WTC11 (cell line): ENCODE measurements around the gene TTLL12. TPM values are rescaled to one million over a fixed set of nuclear protein-coding genes. Genes with fewer than 3 reads are reported as not detected.

Source experiments
- ATAC-seq: fragments of 200-7000 bp; cut with Tn5 transposase; 2 replicates; pipeline ENCODE4 v1.10.0; 2021; ENCODE audit warnings: mild to moderate bottlenecking, moderate library complexity
- CTCF ChIA-PET: fragments of 300-600 bp; sonication (Branson Sonifier 250); formaldehyde crosslinking; loops from one replicate; lab custom pipeline; 2021; ENCODE audit warnings: antibody characterized with exemption; lab: Charles Lee
- POLR2A ChIA-PET: fragments of 350-600 bp; sonication (Branson Sonifier 250); formaldehyde crosslinking; loops from one replicate; lab custom pipeline; 2021; ENCODE audit warnings: antibody characterized with exemption; lab: Charles Lee
- DNase-seq: peaks from one replicate; pipeline ENCODE4 v3.0.0; 2021; ENCODE audit warnings: low spot score
- H3K27ac Mint-ChIP-seq: 2 replicates; pipeline ENCODE4 v1.8.0; 2021; ENCODE audit warnings: mixed read lengths
- H3K27me3 Mint-ChIP-seq: 2 replicates; pipeline ENCODE4 v1.8.0; 2021; ENCODE audit warnings: low read depth, mild to moderate bottlenecking, moderate library complexity, mixed read lengths
- H3K36me3 Mint-ChIP-seq: 2 replicates; pipeline ENCODE4 v1.8.0; 2021; ENCODE audit warnings: mixed read lengths
- H3K4me1 Mint-ChIP-seq: 2 replicates; pipeline ENCODE4 v1.8.0; 2022; ENCODE audit warnings: mixed read lengths
- H3K4me3 Mint-ChIP-seq: 2 replicates; pipeline ENCODE4 v1.8.0; 2021; ENCODE audit warnings: mild to moderate bottlenecking, moderate library complexity, mixed read lengths
- H3K9me3 Mint-ChIP-seq: 2 replicates; pipeline ENCODE4 v1.8.0; 2021; ENCODE audit warnings: mixed read lengths
- CDX4 ChIP-seq: fragments of 250-450 bp; sonication (Bioruptor Pico); IDR thresholded peaks from 2 replicates; pipeline ENCODE4 v1.9.0; 2021; ENCODE audit warnings: moderate library complexity, mild to moderate bottlenecking, inconsistent platforms, borderline replicate concordance
- E2F1 ChIP-seq: sonication (generic); formaldehyde crosslinking; IDR thresholded peaks from 2 replicates; pipeline ENCODE4 v1.8.0; 2022; ENCODE audit warnings: mild to moderate bottlenecking, missing genetic modification reagents
- EMX1 ChIP-seq: fragments of 250-450 bp; sonication (Bioruptor Pico); IDR thresholded peaks from 2 replicates; pipeline ENCODE4 v1.8.0; 2021; ENCODE audit warnings: mild to moderate bottlenecking
- ESRRA ChIP-seq: sonication (generic); formaldehyde crosslinking; IDR thresholded peaks from 2 replicates; pipeline ENCODE4 v1.8.1; 2022; ENCODE audit warnings: mild to moderate bottlenecking, missing genetic modification reagents, borderline replicate concordance
- FOXJ3 ChIP-seq: sonication (generic); formaldehyde crosslinking; IDR thresholded peaks from 2 replicates; pipeline ENCODE4 v1.9.0; 2021; ENCODE audit warnings: missing genetic modification reagents, mild to moderate bottlenecking, borderline replicate concordance
- FOXP4 ChIP-seq: sonication (generic); formaldehyde crosslinking; IDR thresholded peaks from 2 replicates; pipeline ENCODE4 v1.8.0; 2022; ENCODE audit warnings: mild to moderate bottlenecking, missing genetic modification reagents
- GRHL2 ChIP-seq: fragments of 250-450 bp; sonication (Bioruptor Pico); IDR thresholded peaks from 2 replicates; pipeline ENCODE4 v1.8.0; 2022; ENCODE audit warnings: mild to moderate bottlenecking, moderate library complexity; ENCODE audit not compliant: insufficient replicate concordance, severe bottlenecking
- MLX ChIP-seq: sonication (generic); formaldehyde crosslinking; IDR thresholded peaks from 2 replicates; pipeline ENCODE4 v1.8.1; 2023; ENCODE audit warnings: mild to moderate bottlenecking, missing genetic modification reagents, moderate library complexity
- MXD4 ChIP-seq: fragments of 250-450 bp; sonication (Bioruptor Pico); IDR thresholded peaks from 2 replicates; pipeline ENCODE4 v1.8.0; 2021; ENCODE audit warnings: mild to moderate bottlenecking, moderate library complexity, borderline replicate concordance
- NFATC4 ChIP-seq: fragments of 250-450 bp; sonication (Bioruptor Pico); IDR thresholded peaks from 2 replicates; pipeline ENCODE4 v1.9.0; 2021; ENCODE audit warnings: mild to moderate bottlenecking
- OVOL2 ChIP-seq: fragments of 250-450 bp; sonication (Bioruptor Pico); IDR thresholded peaks from 2 replicates; pipeline ENCODE4 v1.9.0; 2021; ENCODE audit warnings: mild to moderate bottlenecking, borderline replicate concordance
- PREB ChIP-seq: sonication (generic); formaldehyde crosslinking; IDR thresholded peaks from 2 replicates; pipeline ENCODE4 v1.8.1; 2022; ENCODE audit warnings: mild to moderate bottlenecking, missing genetic modification reagents, moderate library complexity, borderline replicate concordance
- RORB ChIP-seq: fragments of 250-450 bp; sonication (Bioruptor Pico); IDR thresholded peaks from 2 replicates; pipeline ENCODE4 v1.9.0; 2021; ENCODE audit warnings: mild to moderate bottlenecking
- TCF7 ChIP-seq: sonication (generic); formaldehyde crosslinking; IDR thresholded peaks from 2 replicates; pipeline ENCODE4 v1.8.0; 2022; ENCODE audit warnings: mild to moderate bottlenecking, low read depth, missing genetic modification reagents, moderate library complexity
- TEAD1 ChIP-seq: sonication (generic); formaldehyde crosslinking; IDR thresholded peaks from 2 replicates; pipeline ENCODE4 v1.8.0; 2022; ENCODE audit warnings: mild to moderate bottlenecking, missing genetic modification reagents
- TEAD4 ChIP-seq: sonication (generic); formaldehyde crosslinking; IDR thresholded peaks from 2 replicates; pipeline ENCODE4 v1.8.0; 2022; ENCODE audit warnings: mild to moderate bottlenecking, missing genetic modification reagents
- ZNF219 ChIP-seq: sonication (generic); formaldehyde crosslinking; IDR thresholded peaks from 2 replicates; pipeline ENCODE4 v1.8.0; 2023; ENCODE audit warnings: missing genetic modification reagents, mild to moderate bottlenecking, borderline replicate concordance
- ZNF532 ChIP-seq: fragments of 250-450 bp; sonication (Bioruptor Pico); IDR thresholded peaks from 2 replicates; pipeline ENCODE4 v1.9.0; 2021; ENCODE audit warnings: mild to moderate bottlenecking, borderline replicate concordance
- total RNA-seq: library from RNA; stranded (reverse); gene quantifications from 3 replicates; pipeline ENCODE4 v1.2.3, GENCODE V29; 2021

Gene TTLL12
- total RNA-seq, 1 experiment from 2014 or later, result 134 TPM

GRCh38 chr22:43218786-43219185, 31.9 kb upstream of the TTLL12 start:
- Mint-ChIP-seq H3K4me3 (no peak overlapping the region), H3K27me3 (no peaks in the 10 kb centered on the region), H3K27ac (no peak overlapping the region; the same call in 1 of the 2 replicates), H3K36me3 (no peaks in the 10 kb centered on the region), H3K4me1 (peaks cover 15% of the 10 kb centered on the region), H3K9me3 (no peaks in the 10 kb centered on the region)
- TF ChIP-seq ZNF219 (CRISPR knock-in tag), result no peak
- TF ChIP-seq NFATC4 (CRISPR knock-in tag), result no peak
- no peak for TF ChIP-seq CDX4 (CRISPR knock-in tag)
- no peak for TF ChIP-seq FOXJ3 (CRISPR knock-in tag)
- TF ChIP-seq TEAD4, result no peak
- TF ChIP-seq ZNF532 (CRISPR knock-in tag), result no peak
- no peak for TF ChIP-seq GRHL2 (CRISPR knock-in tag)
- TF ChIP-seq TEAD1 (CRISPR knock-in tag), result no peak
- no peak for TF ChIP-seq FOXP4
- no peak for TF ChIP-seq E2F1 (CRISPR knock-in tag)
- no peak for TF ChIP-seq MLX
- no peak for TF ChIP-seq EMX1 (CRISPR knock-in tag)
- no peak for TF ChIP-seq ESRRA (CRISPR knock-in tag)
- no peak for TF ChIP-seq TCF7 (CRISPR knock-in tag)
- no peak for TF ChIP-seq PREB (CRISPR knock-in tag)
- no peak for TF ChIP-seq OVOL2
- no peak for TF ChIP-seq MXD4 (CRISPR knock-in tag)
- no peak for TF ChIP-seq RORB (CRISPR knock-in tag)
- ATAC-seq, result no peak
- POLR2A ChIA-PET, result no interaction called here
- CTCF ChIA-PET, result interaction anchor here (1.5 to 4.4 kb wide), 3 partner anchors 8 to 31 kb away, joined by 5 to 41 read pairs (median 6); partner anchors contain the start of gene TTLL12
- no peak for DNase-seq
